A673 (cell line): ENCODE measurements around the gene BEST4. TPM values are rescaled to one million over a fixed set of nuclear protein-coding genes. Genes with fewer than 3 reads are reported as not detected.

Experiments used
- BruUV-seq: library from RNA; stranded (reverse); fragments of 400-500 nt; replicated peaks from 2 replicates; lab custom pipeline; 2021; lab: Mats Ljungman, UMichigan
- CTCF ChIA-PET: fragments of 300-600 bp; sonication (Branson Sonifier 250); formaldehyde crosslinking; loops from one replicate; lab custom pipeline; 2022; ENCODE audit warnings: antibody characterized with exemption; lab: Charles Lee
- POLR2A ChIA-PET: fragments of 300-600 bp; sonication (Branson Sonifier 250); formaldehyde crosslinking; loops from one replicate; lab custom pipeline; 2022; ENCODE audit warnings: antibody characterized with exemption; ENCODE audit not compliant: low non-redundant PET; lab: Charles Lee
- DNase-seq: peaks from one replicate; pipeline ENCODE4 v3.0.0-alpha.2; 2015; ENCODE audit warnings: low spot score
- H3K27ac ChIP-seq: fragments of 200-600 bp; sonication (generic); 2 replicates; pipeline ENCODE4 v1.5.1; 2016; ENCODE audit warnings: mixed run types, low read depth, mild to moderate bottlenecking, mixed read lengths, antibody characterized with exemption, low read length; ENCODE audit not compliant: poor library complexity, severe bottlenecking
- H3K27me3 ChIP-seq: fragments of 200-600 bp; sonication (generic); replicated peaks from 2 replicates; pipeline ENCODE4 v1.6.1; 2017; ENCODE audit warnings: mixed run types, low read depth, mild to moderate bottlenecking, mixed read lengths, antibody characterized with exemption, low read length; ENCODE audit not compliant: insufficient read depth, poor library complexity
- H3K36me3 ChIP-seq: fragments of 200-600 bp; sonication (generic); 2 replicates; pipeline ENCODE4 v1.6.1; 2016; ENCODE audit warnings: mixed run types, mild to moderate bottlenecking, mixed read lengths, antibody characterized with exemption, low read length; ENCODE audit not compliant: insufficient read depth, poor library complexity, severe bottlenecking
- H3K4me1 ChIP-seq: fragments of 200-600 bp; sonication (generic); 2 replicates; pipeline ENCODE4 v1.6.1; 2017; ENCODE audit warnings: mixed run types, mild to moderate bottlenecking, mixed read lengths, antibody characterized with exemption, low read length; ENCODE audit not compliant: insufficient read depth, poor library complexity, severe bottlenecking
- H3K4me3 ChIP-seq: fragments of 200-600 bp; sonication (generic); 2 replicates; pipeline ENCODE4 v1.5.1; 2016; ENCODE audit warnings: low read depth, mixed run types, mild to moderate bottlenecking, mixed read lengths, low read length; ENCODE audit not compliant: poor library complexity, severe bottlenecking
- H3K9me3 ChIP-seq: fragments of 200-600 bp; sonication (generic); 2 replicates; pipeline ENCODE4 v1.6.1; 2016; ENCODE audit warnings: mixed run types, low read depth, mild to moderate bottlenecking, mixed read lengths, antibody characterized with exemption, low read length; ENCODE audit not compliant: poor library complexity, severe bottlenecking
- EZH2 ChIP-seq: fragments of 200-600 bp; sonication (generic); IDR thresholded peaks from 2 replicates; pipeline ENCODE4 v1.6.1; 2017; ENCODE audit warnings: borderline replicate concordance, low read depth, mild to moderate bottlenecking, mixed read lengths, antibody characterized with exemption, low read length; ENCODE audit not compliant: poor library complexity, severe bottlenecking
- intact Hi-C: fragments of 100-400 bp; cut with micrococcal nuclease; formaldehyde crosslinking; loops from one replicate; pipeline ENCODE4 v1.10.0; 2022; ENCODE audit not compliant: unreplicated experiment
- total RNA-seq: library from RNA; stranded (reverse); gene quantifications from 2 replicates; pipeline ENCODE4 v1.2.3, GENCODE V29; 2021
- TF ChIP-seq, protein P1 (sequence below): fragments of 300-800, 200-600 bp; sonication (generic); conservative IDR thresholded peaks from 2 replicates; pipeline ENCODE4 v1.5.1; 2017; ENCODE audit warnings: low read depth, mild to moderate bottlenecking, antibody characterized with exemption, low read length, moderate library complexity, mixed read lengths

Gene BEST4
- total RNA-seq, 1 experiment from 2014 or later, result not detected

DNA sequence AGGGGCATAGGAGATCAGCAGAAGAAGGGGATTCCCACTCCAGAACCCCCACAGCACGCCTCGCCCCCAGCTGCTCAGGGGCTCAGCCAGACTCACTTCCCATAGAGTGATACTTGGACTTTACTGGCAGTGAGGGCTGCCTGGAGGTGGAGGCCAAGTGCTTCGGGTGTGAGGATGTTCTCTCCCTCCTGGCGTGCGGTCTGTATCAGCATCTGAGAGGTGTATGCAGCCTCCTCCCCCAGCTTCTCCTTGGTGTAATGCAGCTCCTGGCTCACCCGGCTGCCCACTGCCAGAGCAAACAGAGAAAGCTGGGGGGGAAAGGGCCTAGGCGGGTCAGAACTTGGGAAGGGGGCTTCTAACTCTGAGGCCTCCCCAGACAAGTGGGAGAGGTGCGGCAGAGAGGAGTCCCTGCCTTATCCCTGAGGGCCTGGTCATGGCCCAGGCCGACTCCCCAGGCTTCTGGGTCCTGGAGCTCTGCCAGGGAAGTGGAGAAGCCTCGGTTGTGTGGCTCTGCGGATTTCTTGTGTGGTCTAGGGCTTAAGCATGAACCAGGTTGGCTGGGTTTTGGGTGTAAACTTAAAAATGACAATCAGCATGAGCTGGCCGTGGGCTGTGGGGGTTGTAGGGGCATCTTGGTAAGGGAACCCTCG, 44.2 kb upstream of the BEST4 start:
- intact Hi-C loops, result loop anchor here (10.0 kb wide), 1 partner anchor 153 kb away; the partner anchor contains the start of gene EIF2B3
- H3K9me3 ChIP-seq, result no peaks in the 10 kb centered on the region
- H3K27me3 ChIP-seq, result no peaks in the 10 kb centered on the region
- peaks cover 13% of the 10 kb centered on the region for H3K4me1 ChIP-seq
- BruUV-seq, result no TSS peak
- TF ChIP-seq EZH2, result no peak
- TF ChIP-seq, protein P1, sequence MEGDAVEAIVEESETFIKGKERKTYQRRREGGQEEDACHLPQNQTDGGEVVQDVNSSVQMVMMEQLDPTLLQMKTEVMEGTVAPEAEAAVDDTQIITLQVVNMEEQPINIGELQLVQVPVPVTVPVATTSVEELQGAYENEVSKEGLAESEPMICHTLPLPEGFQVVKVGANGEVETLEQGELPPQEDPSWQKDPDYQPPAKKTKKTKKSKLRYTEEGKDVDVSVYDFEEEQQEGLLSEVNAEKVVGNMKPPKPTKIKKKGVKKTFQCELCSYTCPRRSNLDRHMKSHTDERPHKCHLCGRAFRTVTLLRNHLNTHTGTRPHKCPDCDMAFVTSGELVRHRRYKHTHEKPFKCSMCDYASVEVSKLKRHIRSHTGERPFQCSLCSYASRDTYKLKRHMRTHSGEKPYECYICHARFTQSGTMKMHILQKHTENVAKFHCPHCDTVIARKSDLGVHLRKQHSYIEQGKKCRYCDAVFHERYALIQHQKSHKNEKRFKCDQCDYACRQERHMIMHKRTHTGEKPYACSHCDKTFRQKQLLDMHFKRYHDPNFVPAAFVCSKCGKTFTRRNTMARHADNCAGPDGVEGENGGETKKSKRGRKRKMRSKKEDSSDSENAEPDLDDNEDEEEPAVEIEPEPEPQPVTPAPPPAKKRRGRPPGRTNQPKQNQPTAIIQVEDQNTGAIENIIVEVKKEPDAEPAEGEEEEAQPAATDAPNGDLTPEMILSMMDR, result no peak
- DNase-seq, result no peak
- no peaks in the 10 kb centered on the region for H3K36me3 ChIP-seq
- ChIA-PET POLR2A (interaction anchor here (0.6 to 1.7 kb wide), 2 partner anchors 13 to 510 kb away, joined by 3 to 5 read pairs; no protein-coding TSS in a partner anchor), CTCF (interaction anchor here (0.6 kb wide), 2 partner anchors 48 to 152 kb away, joined by 3 to 6 read pairs; no protein-coding TSS in a partner anchor)
- no peak overlapping the region for H3K4me3 ChIP-seq
- peak overlapping the region; percentile 8 for H3K27ac ChIP-seq

DNA sequence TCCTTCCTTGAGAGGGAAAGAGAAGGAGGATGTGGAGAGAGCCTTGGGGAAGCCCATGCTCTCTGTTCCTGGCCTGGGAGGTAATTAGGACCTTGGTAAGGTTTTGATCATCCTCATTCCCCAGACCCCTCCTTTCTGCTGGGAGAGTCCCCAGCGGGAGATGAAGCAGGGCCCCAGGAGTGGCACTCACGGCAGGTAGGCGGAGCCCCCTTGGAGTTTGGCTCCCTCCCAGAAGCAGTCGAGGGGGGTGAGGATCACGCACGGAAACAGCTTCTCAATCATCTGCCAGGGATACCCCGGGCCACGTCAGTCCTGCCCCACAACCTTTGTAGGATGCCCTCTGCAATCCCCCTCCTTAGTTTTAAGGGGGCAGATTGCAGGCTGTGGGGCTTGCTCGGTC, 43.5 kb upstream of the BEST4 start:
- CTCF ChIA-PET, result interaction anchor here (0.5 kb wide), 1 partner anchor 44 kb away, joined by 6 read pairs; no protein-coding TSS in a partner anchor
- TF ChIP-seq, protein P1, result no peak
- TF ChIP-seq EZH2, result no peak
- intact Hi-C loops, result loop anchor here (10.0 kb wide), 1 partner anchor 153 kb away; the partner anchor contains the start of gene EIF2B3

DNA sequence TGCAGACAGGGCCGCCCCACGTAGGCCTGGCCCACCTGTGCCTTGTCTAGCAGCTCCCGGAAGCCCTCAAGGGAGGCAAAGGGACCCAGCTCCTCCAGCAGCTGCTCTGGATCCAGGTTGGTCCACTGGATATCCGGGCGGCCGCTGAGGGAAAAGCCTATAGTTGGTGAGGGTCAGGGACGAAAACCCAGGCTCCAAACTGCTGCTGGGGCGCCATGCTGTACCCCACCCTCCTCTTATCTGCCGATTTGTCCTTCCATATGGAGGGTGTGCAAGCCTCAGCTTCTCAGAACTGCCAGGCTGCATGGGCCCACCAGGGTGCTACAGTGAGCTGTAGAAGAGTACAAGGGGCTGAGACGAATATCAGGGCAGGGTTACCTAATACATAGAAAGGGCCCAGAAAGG, 42.9 kb upstream of the BEST4 start:
- no peak overlapping the region for H3K27ac ChIP-seq
- TF ChIP-seq, protein P1, result 0 out of 2 replicates have a peak, but pooled peaks have one; percentile 13
- TF ChIP-seq EZH2, result no peak
- H3K9me3 ChIP-seq, result no peaks in the 10 kb centered on the region
- no peaks in the 10 kb centered on the region for H3K36me3 ChIP-seq
- DNase-seq, result no peak
- no peak overlapping the region for H3K4me3 ChIP-seq
- ChIA-PET POLR2A (no interaction called here), CTCF (interaction anchor here (0.5 kb wide), 1 partner anchor 44 kb away, joined by 6 read pairs; no protein-coding TSS in a partner anchor)
- no TSS peak for BruUV-seq
- H3K27me3 ChIP-seq, result no peaks in the 10 kb centered on the region
- intact Hi-C loops, result loop anchor here (10.0 kb wide), 1 partner anchor 154 kb away; the partner anchor contains the start of gene EIF2B3
- peaks cover 13% of the 10 kb centered on the region for H3K4me1 ChIP-seq

More for the DNA sequence above, 43.5 kb upstream of the BEST4 start:
- POLR2A ChIA-PET, result interaction anchor here (0.6 to 1.7 kb wide), 2 partner anchors 12 to 511 kb away, joined by 3 to 5 read pairs; no protein-coding TSS in a partner anchor
- BruUV-seq, result no TSS peak
- DNase-seq, result no peak
- no peaks in the 10 kb centered on the region for H3K27me3 ChIP-seq
- no peak overlapping the region for H3K27ac ChIP-seq
- peaks cover 13% of the 10 kb centered on the region for H3K4me1 ChIP-seq
- H3K36me3 ChIP-seq, result no peaks in the 10 kb centered on the region
- no peak overlapping the region for H3K4me3 ChIP-seq
- no peaks in the 10 kb centered on the region for H3K9me3 ChIP-seq
